Adrenal gland (tissue), 5 donors: ENCODE measurements around the gene MYG1.
A peak's percentile ranks its signal among the peaks of the same experiment; 100 is the strongest.

ENCODE experiments used
- CTCF ChIP-seq, 6 experiments: fragments of 450-650 bp in 4 of 6; fragments of 200-600 bp in 2 of 6; sonication (generic) in 1 of 6; IDR thresholded peaks; 1 replicate in 5 of 6; 2 replicates in 1 of 6; pipeline versions ENCODE4 v1.5.1 to v1.8.0; 2016 to 2021; ENCODE audit warnings: antibody characterized with exemption in 6 of 6, mild to moderate bottlenecking in 2 of 6, moderate library complexity in 1 of 6
- POLR2A ChIP-seq, 2 donors: fragments of 450-650 bp; IDR thresholded peaks; one replicate each; pipeline ENCODE4 v1.6.1; 2017; ENCODE audit warnings: antibody characterized with exemption in 2 of 2, mild to moderate bottlenecking in 2 of 2, moderate library complexity in 1 of 2
- donor health status: DM: no; HTN: no; CAD: no.

- TF ChIP-seq POLR2A (IDR thresholded peaks at IDR 0.05): no peak
- peak; percentile 51 to 83 (median 74) for TF ChIP-seq CTCF (IDR thresholded peaks at IDR 0.05)
Measured at GRCh38 chr12:53287741-53288216, 11.7 kb upstream of the MYG1 start.
